Measurements from ENCODE around the gene FARP1.

The FARP1 gene

GRCh38 chr13:98436233-98436910, 293.5 kb downstream of the FARP1 start:
- no peak for DNase-seq

GRCh38 chr13:98438246-98439125, 295.6 kb downstream of the FARP1 start:
- DNase-seq, result no peak

- DNase-seq, result no peak
Measured at GRCh38 chr13:98439126-98439828, 296.4 kb downstream of the FARP1 start.

- no peak for DNase-seq
Measured at GRCh38 chr13:98439896-98440295, 297.0 kb downstream of the FARP1 start.

- DNase-seq, result no peak
Measured at GRCh38 chr13:98440390-98441055, 297.6 kb downstream of the FARP1 start.

- no peak for DNase-seq
Measured at GRCh38 chr13:98441056-98441676, 298.3 kb downstream of the FARP1 start.

- DNase-seq, result no peak
Measured at GRCh38 chr13:98442391-98443230, 299.7 kb downstream of the FARP1 start.

- DNase-seq, result no peak
Measured at GRCh38 chr13:98443329-98443728, 300.4 kb downstream of the FARP1 start.

GRCh38 chr13:98443800-98444325, 301.0 kb downstream of the FARP1 start:
- no peak for DNase-seq

GRCh38 chr13:98444381-98444780, 301.5 kb downstream of the FARP1 start:
- no peak for DNase-seq

GRCh38 chr13:98445340-98446233, 302.7 kb downstream of the FARP1 start:
- DNase-seq, result peak; percentile 68

GRCh38 chr13:98446234-98446621, 303.3 kb downstream of the FARP1 start:
- DNase-seq, result no peak

- no peak for DNase-seq
Measured at GRCh38 chr13:98447130-98447529, 304.2 kb downstream of the FARP1 start.

- DNase-seq, result no peak
Measured at GRCh38 chr13:98447881-98448641, 305.2 kb downstream of the FARP1 start.

GRCh38 chr13:98448642-98448928, 305.7 kb downstream of the FARP1 start:
- DNase-seq, result no peak

- no peak for DNase-seq
Measured at GRCh38 chr13:98449273-98449672, 306.4 kb downstream of the FARP1 start.

- DNase-seq, result no peak
Measured at GRCh38 chr13:98450026-98450425, 307.1 kb downstream of the FARP1 start.

- no peak for DNase-seq
Measured at GRCh38 chr13:98450539-98451111, 307.7 kb downstream of the FARP1 start.
